Lower leg skin (tissue), 4 donors: ENCODE measurements around the gene EYS. TPM values are rescaled to one million over a fixed set of nuclear protein-coding genes. Genes with fewer than 3 reads are reported as not detected.

Experiments
- DNase-seq, 2 donors: peaks; one replicate each; pipeline ENCODE4 v3.0.0-alpha.2; 2019; ENCODE audit warnings: low spot score in 2 of 2
- H3K4me3 ChIP-seq: fragments of 200-600 bp; sonication (generic); 2 replicates; pipeline ENCODE4 v1.5.1; 2017; ENCODE audit warnings: mild to moderate bottlenecking, low read depth; ENCODE audit not compliant: poor library complexity, severe bottlenecking
- CTCF ChIP-seq, 3 donors: fragments of 450-650 bp; IDR thresholded peaks; one replicate each; pipeline ENCODE4 v1.5.1; 2016; ENCODE audit warnings: antibody characterized with exemption in 3 of 3, mild to moderate bottlenecking in 3 of 3, moderate library complexity in 2 of 3
- POLR2A ChIP-seq, 2 donors: fragments of 450-650 bp; IDR thresholded peaks; one replicate each; pipeline ENCODE4 v1.6.1; 2016 to 2017; ENCODE audit warnings: antibody characterized with exemption in 2 of 2, mild to moderate bottlenecking in 1 of 2, moderate library complexity in 1 of 2
- WGBS, 2 donors: methylation state at CpG; one replicate each; pipeline ENCODE4 v1.1.5; 2018; 5-methylcytosine and 5-hydroxymethylcytosine counted together
- intact Hi-C: fragments of 100-400 bp; cut with DNase I; formaldehyde crosslinking; loops from one replicate; pipeline ENCODE4 v1.15.0; 2023; ENCODE audit warnings: low total_unique reads
- total RNA-seq, 4 donors: library from RNA; depleted of rRNA; stranded (reverse); fragments of >200 nt; gene quantifications; one replicate each; pipeline ENCODE4 v1.1.0, GENCODE V29; 2016

EYS gene
- total RNA-seq, 4 donors from 2014 or later = 0.04 TPM; not detected in 3

DNA sequence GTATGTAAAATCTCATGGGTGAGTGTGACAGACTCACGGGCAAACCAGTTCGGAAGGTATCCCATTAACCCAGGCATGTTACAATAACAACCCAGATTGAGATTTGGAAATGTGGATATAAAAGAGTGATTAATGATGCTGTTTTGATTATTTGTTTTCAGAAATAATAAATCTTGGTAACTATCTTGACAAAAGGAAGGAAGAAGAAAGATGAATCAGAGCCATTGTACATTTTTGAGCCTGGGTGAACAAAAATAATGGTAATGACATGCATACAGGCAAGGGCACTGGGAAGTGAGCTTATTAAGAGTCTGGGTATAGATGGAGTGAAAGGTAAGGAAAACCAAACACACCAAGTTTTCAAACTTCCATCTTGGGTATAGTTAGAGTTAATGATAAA is 1209.4 kb downstream of the EYS start:
- no peak overlapping the region for H3K4me3 ChIP-seq
- intact Hi-C loops = no loop called here
- no peak for TF ChIP-seq CTCF (IDR thresholded peaks at IDR 0.05)
- no peak for TF ChIP-seq POLR2A (IDR thresholded peaks at IDR 0.05)
- WGBS, 2 donors = 97 to 98% methylated on average over 2 of the region's 2 CpGs
- no peak for DNase-seq

DNA sequence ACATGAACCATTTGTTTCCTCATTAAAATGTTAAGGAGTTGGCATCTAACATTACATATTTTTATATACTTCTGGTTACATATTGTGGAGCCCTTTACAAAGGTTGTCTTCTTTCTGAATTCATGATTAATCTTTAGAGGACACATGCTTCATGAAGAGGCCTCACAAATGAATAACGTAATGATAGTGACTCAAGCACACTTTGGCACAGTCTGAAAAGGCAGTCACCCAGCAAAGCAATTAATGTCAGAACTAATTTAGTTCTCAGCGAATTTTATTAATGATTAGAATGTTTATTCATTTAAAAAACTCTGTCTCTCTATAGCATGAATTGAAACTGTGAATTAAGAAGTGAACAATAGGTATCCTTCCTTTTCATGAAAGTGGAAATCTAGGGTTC is 1217.3 kb downstream of the EYS start:
- no peak for DNase-seq
- TF ChIP-seq CTCF (IDR thresholded peaks at IDR 0.05) (no peak), POLR2A (IDR thresholded peaks at IDR 0.05) (no peak)
- 14 to 27% methylated on average over 2 of the region's 2 CpGs for WGBS, 2 donors
- H3K4me3 ChIP-seq = no peak overlapping the region
- intact Hi-C loops = no loop called here

GRCh38 chr6:64486578-64487351 is 1220.3 kb downstream of the EYS start:
- no peak for DNase-seq
- H3K4me3 ChIP-seq = no peak overlapping the region
- intact Hi-C loops = no loop called here
- WGBS, 2 donors = 79 to 82% methylated on average over 3 of the region's 3 CpGs
- no peak for TF ChIP-seq POLR2A (IDR thresholded peaks at IDR 0.05)
- TF ChIP-seq CTCF (IDR thresholded peaks at IDR 0.05) = no peak

GRCh38 chr6:64483956-64484499 is 1223.0 kb downstream of the EYS start:
- WGBS, 2 donors = 69 to 78% methylated on average over 2 of the region's 2 CpGs
- no peak overlapping the region for H3K4me3 ChIP-seq
- no peak for DNase-seq
- TF ChIP-seq POLR2A (IDR thresholded peaks at IDR 0.05) = no peak
- intact Hi-C loops = no loop called here

DNA sequence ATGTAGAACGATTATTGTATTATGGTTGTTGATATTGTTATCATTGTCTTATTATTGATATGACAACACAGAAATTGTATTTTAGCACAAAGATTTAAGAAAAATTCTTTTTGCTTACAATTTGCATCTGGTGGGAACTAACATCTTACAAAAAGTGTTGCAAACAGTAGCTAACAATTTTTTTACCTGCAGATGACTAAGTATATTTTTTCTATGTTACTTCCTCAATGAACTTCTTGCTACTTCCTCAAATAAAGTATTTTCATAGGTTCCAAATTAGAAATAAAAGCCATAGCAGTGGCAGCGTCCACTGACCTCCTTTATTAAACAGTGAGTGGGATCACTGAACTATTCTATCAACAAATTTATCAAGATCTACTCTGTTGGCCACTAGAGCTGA is 1224.4 kb downstream of the EYS start:
- no peak for DNase-seq
- WGBS, 2 donors = 74 to 78% methylated on average over 2 of the region's 2 CpGs
- H3K4me3 ChIP-seq = no peak overlapping the region
- TF ChIP-seq POLR2A (IDR thresholded peaks at IDR 0.05) (no peak), CTCF (IDR thresholded peaks at IDR 0.05) (no peak)
- intact Hi-C loops = no loop called here

- intact Hi-C loops = no loop called here
- TF ChIP-seq POLR2A (IDR thresholded peaks at IDR 0.05) (no peak), CTCF (IDR thresholded peaks at IDR 0.05) (no peak)
- WGBS, 2 donors = 85 to 94% methylated on average over 1 of the region's 1 CpG
- no peak for DNase-seq
- no peak overlapping the region for H3K4me3 ChIP-seq
Observed at GRCh38 chr6:64479134-64479533, 1227.9 kb downstream of the EYS start.
